Thyroid gland (tissue), 4 donors: Measurements from ENCODE around the gene SAE1. TPM values are rescaled to one million over a fixed set of nuclear protein-coding genes. Genes with fewer than 3 reads are reported as not detected.

ENCODE experiments used
- DNase-seq, 2 donors: peaks; one replicate each; pipeline ENCODE4 v3.0.0-alpha.2; 2019
- H3K27ac ChIP-seq, 3 donors: fragments of 200-600 bp; sonication (generic); 1 replicate in 2 of 3; 2 replicates in 1 of 3; pipeline ENCODE4 v1.5.1; 2016 to 2019; ENCODE audit warnings: mild to moderate bottlenecking in 1 of 3, moderate library complexity in 1 of 3
- H3K27me3 ChIP-seq: fragments of 200-600 bp; sonication (generic); one replicate; pipeline ENCODE4 v1.5.1; 2019
- H3K36me3 ChIP-seq, 2 donors: fragments of 200-600 bp; sonication (generic); one replicate each; pipeline ENCODE4 v1.5.1; 2016 to 2019
- H3K4me1 ChIP-seq, 2 donors: fragments of 200-600 bp; sonication (generic); one replicate each; pipeline ENCODE4 v1.5.1; 2017 to 2019
- H3K4me3 ChIP-seq, 3 donors: fragments of 200-600 bp; sonication (generic); replicated peaks in 1 of 3; 1 replicate in 2 of 3; 2 replicates in 1 of 3; pipeline ENCODE4 v1.5.1; 2016; ENCODE audit warnings: mild to moderate bottlenecking in 1 of 3
- H3K9me3 ChIP-seq: fragments of 200-600 bp; sonication (generic); one replicate; pipeline ENCODE4 v1.5.1; 2017
- CTCF ChIP-seq, 6 experiments: fragments of 200-600 bp in 3 of 6; fragments of 450-650 bp in 3 of 6; sonication (generic) in 3 of 6; IDR thresholded peaks; one replicate each; pipeline ENCODE4 v1.5.1; 2016 to 2019; ENCODE audit warnings: antibody characterized with exemption in 6 of 6, mild to moderate bottlenecking in 2 of 6, inconsistent platforms in 1 of 6, moderate library complexity in 1 of 6
- POLR2A ChIP-seq, 2 donors: fragments of 450-650 bp; IDR thresholded peaks; one replicate each; pipeline ENCODE4 v1.6.1; 2017; ENCODE audit warnings: antibody characterized with exemption in 2 of 2, mild to moderate bottlenecking in 2 of 2, moderate library complexity in 1 of 2
- WGBS, 2 donors: methylation state at CpG; one replicate each; pipeline ENCODE4 v1.1.5; 2017; 5-methylcytosine and 5-hydroxymethylcytosine counted together
- intact Hi-C: fragments of 100-400 bp; cut with DNase I; formaldehyde crosslinking; loops from one replicate; pipeline ENCODE4 v1.15.1; 2023
- total RNA-seq, 4 donors: library from RNA; depleted of rRNA; stranded (reverse); fragments of >200 nt; gene quantifications; one replicate each; pipeline ENCODE4 v1.2.3, GENCODE V29; 2016

SAE1 gene
- total RNA-seq, 4 donors from 2014 or later, result 79.5 to 119 (median 103) TPM

GRCh38 chr19:47120470-47121067, 10.1 kb upstream of the SAE1 start:
- H3K27ac ChIP-seq, result no peak overlapping the region
- intact Hi-C loops, result loop anchor here (5.0 kb wide), 2 partner anchors 98 to 268 kb away; partner anchors contain the start of gene AP2S1
- TF ChIP-seq CTCF (IDR thresholded peaks at IDR 0.05) (no peak), POLR2A (IDR thresholded peaks at IDR 0.05) (no peak)
- H3K4me1 ChIP-seq, result peaks cover 0 to 3% of the 10 kb centered on the region in 2 donors
- H3K27me3 ChIP-seq, result no peaks in the 10 kb centered on the region
- DNase-seq, result no peak
- H3K4me3 ChIP-seq, result no peak overlapping the region
- H3K36me3 ChIP-seq, result no peaks in the 10 kb centered on the region
- 88 to 97% methylated on average over 6 of the region's 6 CpGs for whole genome bisulfite sequencing, 2 donors
- no peaks in the 10 kb centered on the region for H3K9me3 ChIP-seq

- 83 to 85% methylated on average over 14 of the region's 14 CpGs for whole genome bisulfite sequencing, 2 donors
- H3K27me3 ChIP-seq, result no peaks in the 10 kb centered on the region
- intact Hi-C loops, result loop anchor here (2.0 to 5.0 kb wide), 3 partner anchors 44 to 270 kb away; partner anchors contain the start of gene AP2S1
- no peak for DNase-seq
- H3K27ac ChIP-seq, result no peak overlapping the region
- no peaks in the 10 kb centered on the region for H3K9me3 ChIP-seq
- TF ChIP-seq CTCF (IDR thresholded peaks at IDR 0.05), result no peak
- TF ChIP-seq POLR2A (IDR thresholded peaks at IDR 0.05), result no peak
- H3K36me3 ChIP-seq, result no peaks in the 10 kb centered on the region
- H3K4me1 ChIP-seq, result peaks cover 0 to 3% of the 10 kb centered on the region in 2 donors
- H3K4me3 ChIP-seq, result no peak overlapping the region
Measured at GRCh38 chr19:47122359-47123335, 8.0 kb upstream of the SAE1 start.

GRCh38 chr19:47123406-47123805, 7.2 kb upstream of the SAE1 start:
- no peak overlapping the region for H3K4me3 ChIP-seq
- no peak for TF ChIP-seq POLR2A (IDR thresholded peaks at IDR 0.05)
- no peak for TF ChIP-seq CTCF (IDR thresholded peaks at IDR 0.05)
- DNase-seq, result no peak
- peaks cover 0 to 3% of the 10 kb centered on the region in 2 donors for H3K4me1 ChIP-seq
- no peaks in the 10 kb centered on the region for H3K27me3 ChIP-seq
- intact Hi-C loops, result loop anchor here (2.0 to 5.0 kb wide), 3 partner anchors 45 to 271 kb away; partner anchors contain the start of gene AP2S1
- no peak overlapping the region for H3K27ac ChIP-seq
- no peaks in the 10 kb centered on the region for H3K36me3 ChIP-seq
- no peaks in the 10 kb centered on the region for H3K9me3 ChIP-seq
- WGBS, 2 donors, result 90 to 92% methylated on average over 7 of the region's 7 CpGs

- WGBS, 2 donors, result 36 to 44% methylated on average over 8 of the region's 8 CpGs
- TF ChIP-seq CTCF (IDR thresholded peaks at IDR 0.05) (peak in 4 of 6 experiments; percentile 70 to 90 (median 77)), POLR2A (IDR thresholded peaks at IDR 0.05) (no peak)
- intact Hi-C loops, result loop anchor here (5.0 kb wide), 2 partner anchors 103 to 273 kb away; partner anchors contain the start of gene AP2S1
- DNase-seq, result no peak
- H3K4me3 ChIP-seq, result no peak overlapping the region
- H3K27me3 ChIP-seq, result no peaks in the 10 kb centered on the region
- no peak overlapping the region for H3K27ac ChIP-seq
- H3K36me3 ChIP-seq, result no peaks in the 10 kb centered on the region
- H3K4me1 ChIP-seq, result peaks cover 0 to 3% of the 10 kb centered on the region in 2 donors
- no peaks in the 10 kb centered on the region for H3K9me3 ChIP-seq
Measured at GRCh38 chr19:47124937-47125668, 5.5 kb upstream of the SAE1 start.
